Measurements from ENCODE around the gene CNOT6. TPM values are rescaled to one million over a fixed set of nuclear protein-coding genes. Genes with fewer than 3 reads are reported as not detected.
"Not testable (repeated sequence)": the region's sequence is repeated elsewhere in the genome, so short reads cannot be mapped to it uniquely, and the experiment has no call there.

Gene CNOT6
- polyA plus RNA-seq, 4 donors, result 38.7 to 67.8 (median 60.6) TPM

DNA sequence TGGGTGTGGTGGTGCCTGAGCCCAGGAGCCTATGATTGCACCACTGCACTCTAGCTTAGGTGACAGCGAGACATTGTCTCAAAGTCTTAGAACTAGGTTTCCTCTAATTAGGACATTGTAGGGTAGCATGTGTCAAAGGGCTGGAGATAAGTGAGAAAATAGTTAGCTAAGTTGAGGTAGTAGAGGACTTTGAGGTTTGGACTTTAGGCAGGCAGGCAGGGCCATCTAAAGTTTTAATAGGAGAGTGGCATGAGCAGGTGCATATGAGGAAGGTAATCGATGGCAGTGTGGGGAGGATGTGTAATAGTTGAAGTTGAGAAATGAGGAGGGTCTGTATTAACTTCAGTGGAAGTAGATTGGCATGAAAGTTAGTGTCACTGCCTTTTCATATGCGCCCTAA, 21.1 kb downstream of the CNOT6 start:
- DNase-seq (ENCODE audit: low read depth in 4 of 4, low spot score in 3 of 4), result no peak

DNA sequence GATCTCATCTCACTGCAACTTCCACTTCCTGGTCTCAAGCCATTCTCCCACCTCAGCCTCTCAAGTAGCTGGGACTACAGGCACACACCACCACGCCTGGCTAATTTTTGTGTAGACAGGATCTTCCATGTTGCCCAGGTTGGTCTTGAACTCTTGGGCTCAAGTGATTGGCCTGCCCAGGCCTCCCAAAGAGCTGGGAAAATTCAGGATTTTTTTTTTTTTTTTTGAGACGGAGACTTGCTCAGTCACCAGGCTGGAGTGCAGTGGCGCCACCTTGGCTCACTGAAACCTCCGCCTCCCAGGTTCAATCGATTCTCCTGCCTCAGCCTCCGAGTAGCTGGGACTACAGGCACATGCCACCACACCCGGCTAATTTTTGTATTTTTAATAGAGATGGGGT, 21.8 kb downstream of the CNOT6 start:
- not testable (repeated sequence) for DNase-seq (ENCODE audit: low read depth in 4 of 4, low spot score in 3 of 4)

DNA sequence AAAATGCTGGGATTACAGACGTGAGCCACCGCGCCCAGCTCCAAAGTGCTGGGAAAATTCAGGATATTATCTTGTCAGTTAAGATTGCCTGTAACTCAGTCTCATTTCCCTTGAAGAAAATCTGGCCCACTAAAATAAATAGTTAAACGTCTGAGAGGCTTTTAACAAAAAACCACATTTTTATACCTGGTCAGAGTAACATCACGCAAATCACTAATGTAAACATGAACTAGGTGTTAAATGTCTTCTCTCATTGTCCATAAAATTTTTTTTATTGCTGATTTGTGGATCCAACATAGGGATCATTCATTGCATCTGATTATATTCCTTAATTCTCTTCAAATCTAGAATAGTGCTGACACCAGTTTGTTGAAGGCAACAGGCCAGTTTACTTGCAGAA, 22.3 kb downstream of the CNOT6 start:
- no peak for DNase-seq (ENCODE audit: low read depth in 4 of 4, low spot score in 3 of 4)

DNA sequence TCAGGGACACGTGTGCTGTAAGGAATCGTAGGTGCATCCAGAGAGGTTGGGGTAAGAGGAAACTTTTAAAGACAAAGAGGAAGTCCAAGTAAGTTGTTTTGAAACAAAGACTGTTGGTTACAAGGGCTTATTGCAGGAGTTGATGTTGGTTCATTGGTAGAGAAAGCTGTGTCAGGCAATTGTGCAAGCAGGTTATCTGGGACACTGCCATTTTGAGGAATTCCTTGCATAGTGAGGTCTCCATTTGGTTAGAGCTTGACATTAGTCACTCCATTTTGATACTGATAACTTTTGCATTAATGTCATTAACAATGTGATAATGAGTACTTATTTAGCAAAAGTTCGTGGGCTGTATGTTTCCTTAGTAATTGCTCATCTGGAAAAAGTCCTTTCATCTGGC, 24.9 kb downstream of the CNOT6 start:
- no peak for DNase-seq (ENCODE audit: low read depth in 4 of 4, low spot score in 3 of 4)

DNA sequence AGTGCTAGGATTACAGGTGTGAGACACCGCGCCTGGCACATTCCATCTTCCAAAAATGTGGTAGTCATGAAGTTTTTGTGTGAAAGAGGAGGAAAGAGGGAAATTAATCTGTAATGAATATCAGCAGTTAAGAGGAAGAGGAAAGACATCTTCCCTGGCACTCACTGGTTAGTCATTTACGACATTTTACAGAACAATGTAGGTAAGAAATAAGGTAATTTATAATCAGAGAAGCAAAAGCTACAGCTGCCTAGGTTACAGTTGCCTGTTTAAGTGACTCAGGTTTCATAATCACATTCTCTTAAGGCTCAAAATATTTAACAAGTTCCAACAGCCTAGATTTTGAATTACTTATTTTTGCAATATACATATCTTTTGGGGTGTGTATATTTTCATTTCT, 26.9 kb downstream of the CNOT6 start:
- no peak for DNase-seq (ENCODE audit: low read depth in 4 of 4, low spot score in 3 of 4)

DNA sequence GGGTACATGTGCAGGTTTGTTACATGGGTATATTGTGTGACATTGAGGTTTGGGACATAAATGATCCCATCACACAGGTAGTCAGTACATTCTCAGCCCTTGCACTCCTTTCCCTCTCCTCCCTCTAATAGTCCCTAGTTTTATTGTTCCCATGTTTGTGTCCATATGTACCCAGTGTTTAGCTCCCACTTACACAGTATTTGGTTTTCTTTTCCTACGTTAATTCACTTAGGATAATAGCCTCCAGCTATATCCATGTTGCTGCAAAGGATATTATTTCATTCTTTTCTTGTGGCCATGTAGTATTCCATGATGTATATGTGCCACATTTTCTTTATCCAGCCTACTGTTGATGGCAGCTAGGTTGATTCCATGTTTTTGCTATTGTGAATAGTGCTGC, 27.4 kb downstream of the CNOT6 start:
- DNase-seq (ENCODE audit: low read depth in 4 of 4, low spot score in 3 of 4), result no peak

DNA sequence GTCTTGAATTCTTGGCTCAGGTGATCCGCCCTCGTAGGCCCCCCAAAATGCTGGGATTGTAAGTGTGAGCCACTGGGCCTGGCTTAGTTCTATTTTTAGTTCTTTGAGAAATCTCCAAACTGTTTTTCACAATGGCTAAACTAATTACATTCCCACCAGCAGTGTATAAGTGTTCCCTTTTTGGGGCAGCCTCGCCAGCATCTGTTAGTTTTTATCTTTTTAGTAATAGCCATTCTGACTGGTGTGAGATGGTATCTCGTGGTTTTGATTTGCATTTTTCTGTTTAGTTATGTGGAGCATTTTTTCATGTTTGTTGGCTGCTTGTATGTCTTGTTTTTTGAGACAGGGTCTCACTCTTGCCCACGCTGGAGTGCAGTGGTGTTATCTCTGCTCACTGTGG, 28.2 kb downstream of the CNOT6 start:
- no peak for DNase-seq (ENCODE audit: low read depth in 4 of 4, low spot score in 3 of 4)

DNA sequence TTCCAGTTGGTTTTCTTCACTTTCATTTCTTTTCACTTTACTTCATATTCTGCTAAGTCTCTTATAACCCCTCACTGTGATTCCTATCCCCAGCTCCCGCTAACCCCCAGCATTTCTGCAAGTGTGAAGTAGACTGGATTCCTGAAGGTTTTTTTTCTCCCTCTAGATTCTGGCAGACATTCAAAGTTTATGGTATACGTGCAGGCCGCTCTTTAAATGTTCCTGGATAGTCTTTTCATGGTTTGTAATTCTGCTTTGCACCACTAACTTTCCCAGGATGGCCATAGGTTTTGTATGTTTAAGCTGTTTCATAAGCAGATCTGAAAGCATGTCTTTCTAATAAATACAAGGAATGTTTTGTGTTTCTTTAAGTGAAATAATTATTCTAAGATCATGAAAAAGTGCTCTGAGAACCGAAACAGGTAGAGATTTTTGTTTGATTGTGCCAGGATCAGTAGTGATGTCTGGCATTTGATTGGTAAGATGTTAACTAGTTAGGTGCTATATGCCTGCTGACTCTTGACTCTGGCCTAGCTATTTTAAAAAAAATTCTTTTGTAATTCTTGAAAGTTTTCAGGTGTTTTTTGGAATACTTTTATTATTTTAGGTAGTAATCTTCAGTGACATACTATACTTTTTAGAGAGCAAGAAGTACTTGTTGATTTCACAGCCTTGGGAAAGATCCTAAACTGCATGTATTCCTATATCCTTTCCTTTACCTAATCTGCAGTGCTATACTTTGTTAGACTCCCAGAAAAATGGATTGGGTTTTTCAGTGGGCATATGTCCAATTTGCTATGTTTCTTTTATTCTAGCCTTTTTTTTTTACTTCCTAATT, 29.7 kb downstream of the CNOT6 start:
- peak in 3 of 4 donors; percentile 18 to 40 (median 25) for DNase-seq (ENCODE audit: low read depth in 4 of 4, low spot score in 3 of 4)

DNA sequence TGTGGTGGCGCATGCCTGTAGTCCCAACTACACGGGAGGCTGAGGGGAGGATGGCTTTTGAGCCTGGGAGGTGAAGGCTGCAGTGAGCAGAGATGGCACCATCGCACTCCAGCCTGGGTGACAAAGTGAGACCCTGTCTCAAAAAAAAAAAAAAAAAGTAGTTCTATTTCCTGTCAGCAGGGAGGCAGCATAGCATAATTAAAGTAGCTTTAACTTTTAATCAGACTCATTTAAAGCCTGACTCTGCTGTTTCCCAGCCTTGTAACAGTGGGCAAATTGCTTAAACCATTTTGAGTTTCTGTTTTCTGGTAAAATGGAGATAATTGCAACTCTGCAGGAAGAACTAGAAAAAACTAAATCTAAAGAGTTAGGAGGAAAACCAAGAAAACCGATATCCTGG, 31.2 kb downstream of the CNOT6 start:
- no peak for DNase-seq (ENCODE audit: low read depth in 4 of 4, low spot score in 3 of 4)

DNA sequence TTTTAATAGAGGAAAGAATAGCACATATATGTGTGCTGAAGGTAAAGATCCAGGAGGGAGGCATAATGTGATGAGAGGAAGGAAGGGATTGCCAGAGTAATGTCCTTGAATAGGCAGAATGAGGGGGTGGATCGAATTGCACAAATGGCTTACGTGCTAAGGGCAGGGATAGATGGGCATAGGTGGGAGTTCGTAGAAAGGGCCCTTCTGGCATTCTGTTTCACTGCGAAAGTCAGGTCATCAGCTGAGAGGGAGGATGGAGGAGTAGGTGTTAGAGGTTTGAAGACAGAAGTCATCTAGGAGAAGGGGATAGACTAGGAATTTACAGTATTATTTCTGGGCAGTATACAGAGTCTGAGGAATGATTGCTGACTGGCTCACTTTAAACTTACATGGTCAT, 32.1 kb downstream of the CNOT6 start:
- DNase-seq (ENCODE audit: low read depth in 4 of 4, low spot score in 3 of 4), result no peak

DNA sequence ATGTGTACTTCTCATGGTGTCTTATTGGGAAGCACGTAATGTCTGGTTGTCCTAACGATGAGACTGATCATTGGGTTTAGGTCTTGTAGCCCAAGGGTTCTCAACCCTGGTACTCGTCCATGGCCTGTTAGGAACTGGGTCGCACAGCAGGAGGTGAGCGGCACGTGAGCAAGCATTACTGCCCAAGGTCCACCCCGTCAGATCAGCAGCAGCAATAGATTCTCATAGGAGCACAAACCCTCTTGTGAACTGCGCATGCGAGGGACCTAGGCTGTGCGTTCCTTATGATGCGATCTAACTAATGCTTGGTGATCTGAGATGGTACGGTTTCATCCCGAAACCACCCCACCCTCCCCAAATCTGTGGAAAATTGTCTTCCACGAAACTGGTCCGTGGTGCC, 33.5 kb downstream of the CNOT6 start:
- no peak for DNase-seq (ENCODE audit: low read depth in 4 of 4, low spot score in 3 of 4)

DNA sequence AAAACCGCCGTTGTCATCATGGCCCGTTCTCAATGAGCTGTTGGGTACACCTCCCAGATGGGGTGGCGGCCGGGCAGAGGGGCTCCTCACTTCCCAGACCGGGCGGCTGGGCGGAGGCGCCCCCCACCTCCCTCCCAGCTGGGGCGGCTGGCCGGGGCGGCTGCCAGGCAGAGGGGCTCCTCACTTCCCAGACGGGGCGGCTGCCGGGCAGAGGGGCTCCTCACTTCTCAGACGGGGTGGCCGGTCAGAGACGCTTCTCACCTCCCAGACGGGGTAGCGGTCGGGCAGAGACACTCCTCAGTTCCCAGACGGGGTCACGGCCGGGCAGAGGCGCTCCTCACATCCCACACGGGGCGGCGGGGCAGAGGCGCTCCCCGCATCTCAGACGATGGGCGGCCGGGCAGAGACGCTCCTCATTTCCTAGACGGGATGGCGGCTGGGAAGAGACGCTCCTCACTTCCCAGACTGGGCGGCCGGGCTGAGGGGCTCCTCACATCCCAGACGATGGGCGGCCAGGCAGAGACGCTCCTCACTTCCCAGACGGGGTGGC, 36.9 kb downstream of the CNOT6 start:
- DNase-seq (ENCODE audit: low read depth in 4 of 4, low spot score in 3 of 4), result not testable (repeated sequence)

DNA sequence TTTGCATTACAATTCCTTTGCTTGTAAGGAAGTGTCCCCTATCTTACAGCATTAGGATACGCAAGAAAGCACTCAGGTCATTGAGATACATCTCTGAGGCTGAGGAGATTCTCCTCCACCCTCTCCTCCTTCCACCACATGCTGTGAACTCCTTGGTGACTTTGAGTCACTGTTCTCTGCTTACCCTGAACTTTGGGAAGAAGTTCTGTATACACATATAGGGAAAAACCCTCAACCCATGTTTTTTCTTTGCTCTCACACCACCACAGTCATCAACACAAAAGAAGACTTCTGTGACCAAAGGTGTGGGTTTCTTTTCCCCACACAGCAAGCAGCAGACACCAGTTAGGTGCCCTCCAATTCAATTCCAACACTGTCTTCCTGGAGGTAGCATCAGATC, 38.1 kb downstream of the CNOT6 start:
- DNase-seq (ENCODE audit: low read depth in 4 of 4, low spot score in 3 of 4), result no peak

DNA sequence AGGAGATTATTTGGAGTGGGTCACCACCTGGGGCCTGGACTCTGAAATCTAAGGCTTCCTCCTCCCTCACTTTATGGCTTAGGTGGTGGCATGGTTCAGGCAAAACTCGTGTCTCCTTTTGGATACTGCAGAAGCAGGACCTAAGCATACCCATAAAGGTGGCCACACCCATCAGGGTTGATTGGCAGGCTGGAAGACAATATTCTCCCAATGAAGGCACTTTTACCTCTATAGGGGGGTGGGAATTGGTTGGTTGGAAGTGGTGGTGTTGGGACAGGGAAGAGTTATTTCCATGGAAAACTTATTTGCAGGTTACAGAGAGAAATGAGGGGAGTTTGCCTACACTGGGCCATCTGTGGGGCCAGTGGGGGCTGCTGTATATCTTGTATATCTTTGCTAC, 39.7 kb downstream of the CNOT6 start:
- DNase-seq (ENCODE audit: low read depth in 4 of 4, low spot score in 3 of 4), result no peak

DNA sequence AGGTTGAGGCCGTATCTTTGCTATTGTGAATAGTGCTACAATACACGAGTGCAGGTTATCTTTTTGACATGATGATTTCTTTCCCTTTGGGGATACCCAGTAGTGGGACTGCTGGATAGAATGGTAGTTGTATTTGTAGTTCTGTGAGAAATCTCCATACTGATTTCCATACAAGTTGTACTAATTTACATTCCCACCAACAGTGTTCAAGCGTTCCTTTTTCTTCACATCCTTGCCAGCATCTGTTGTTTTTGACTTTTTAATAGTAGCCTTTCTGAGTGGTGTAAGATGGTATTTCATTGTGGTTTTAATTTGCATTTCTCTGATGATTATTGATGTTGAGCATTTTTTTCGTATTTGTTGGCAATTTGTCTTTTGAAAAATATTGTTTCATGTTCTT, 41.4 kb downstream of the CNOT6 start:
- no peak for DNase-seq (ENCODE audit: low read depth in 4 of 4, low spot score in 3 of 4)

DNA sequence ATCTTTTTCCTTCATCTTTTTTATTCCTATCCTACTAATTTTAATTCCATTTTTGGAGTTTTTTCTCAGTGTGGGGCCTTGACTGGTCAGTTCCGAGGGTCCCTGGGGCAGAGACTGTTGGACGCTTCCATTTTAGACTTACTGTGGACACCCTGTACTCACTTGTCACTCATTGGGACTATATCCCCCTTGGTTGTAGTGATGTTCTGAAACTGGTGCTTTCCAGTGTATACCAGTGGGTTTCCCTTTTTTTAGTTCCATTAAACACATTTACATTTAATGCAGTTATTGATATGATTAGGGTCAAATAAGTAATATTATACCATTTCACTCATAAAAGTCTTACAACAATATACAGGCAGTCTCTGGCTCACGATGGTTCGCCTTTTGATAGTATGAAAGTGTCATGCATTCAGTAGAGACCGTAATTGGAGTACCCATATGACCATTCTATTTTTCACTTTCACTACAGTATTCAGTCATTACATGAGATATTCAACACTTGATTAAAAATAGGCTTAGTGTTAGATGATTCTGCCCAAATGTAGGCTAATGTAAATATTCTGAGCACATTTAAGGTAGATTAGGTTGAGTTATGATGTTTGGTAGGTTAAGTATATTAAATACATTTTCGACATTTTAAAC, 46.0 kb downstream of the CNOT6 start:
- DNase-seq (ENCODE audit: low read depth in 4 of 4, low spot score in 3 of 4), result no peak

DNA sequence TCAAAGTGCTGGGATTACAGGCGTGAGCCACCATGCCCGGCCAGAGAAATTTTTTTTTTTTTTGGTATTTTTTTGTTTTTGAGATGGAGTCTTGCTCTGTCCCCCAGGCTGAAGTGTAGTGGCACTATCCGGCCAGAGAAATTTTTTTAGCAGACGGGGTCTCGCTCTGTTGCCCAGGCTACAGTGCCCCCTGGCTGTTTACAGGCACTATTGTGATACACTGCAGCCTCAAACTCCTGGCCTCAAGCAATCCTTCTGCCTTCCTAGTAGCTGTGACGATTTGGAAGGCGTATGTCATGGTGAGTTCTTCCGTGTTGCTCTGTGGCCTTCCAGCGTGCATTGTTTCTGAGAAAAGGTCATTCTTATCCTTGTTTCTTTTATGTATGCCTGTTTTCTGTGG, 47.5 kb downstream of the CNOT6 start:
- DNase-seq (ENCODE audit: low read depth in 4 of 4, low spot score in 3 of 4), result no peak

DNA sequence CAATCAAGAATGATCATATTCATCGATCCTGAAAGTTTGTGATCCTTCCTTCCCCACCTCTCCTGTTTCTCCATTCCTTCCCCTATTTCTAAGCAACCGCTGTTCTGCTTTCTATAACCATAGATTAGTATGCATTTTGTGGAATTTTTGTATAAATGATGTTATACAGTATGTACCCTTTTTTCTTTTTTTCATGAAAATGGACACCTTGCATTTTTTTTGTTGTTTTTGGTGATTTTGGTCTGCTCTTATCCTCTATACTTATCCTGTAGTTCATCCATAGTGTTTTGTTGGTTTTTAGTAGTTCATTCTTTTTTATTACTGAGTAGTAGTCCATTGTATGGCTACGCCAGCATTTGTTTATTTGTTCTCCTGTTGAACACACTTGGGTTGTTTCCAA, 51.1 kb downstream of the CNOT6 start:
- no peak for DNase-seq (ENCODE audit: low read depth in 4 of 4, low spot score in 3 of 4)

DNA sequence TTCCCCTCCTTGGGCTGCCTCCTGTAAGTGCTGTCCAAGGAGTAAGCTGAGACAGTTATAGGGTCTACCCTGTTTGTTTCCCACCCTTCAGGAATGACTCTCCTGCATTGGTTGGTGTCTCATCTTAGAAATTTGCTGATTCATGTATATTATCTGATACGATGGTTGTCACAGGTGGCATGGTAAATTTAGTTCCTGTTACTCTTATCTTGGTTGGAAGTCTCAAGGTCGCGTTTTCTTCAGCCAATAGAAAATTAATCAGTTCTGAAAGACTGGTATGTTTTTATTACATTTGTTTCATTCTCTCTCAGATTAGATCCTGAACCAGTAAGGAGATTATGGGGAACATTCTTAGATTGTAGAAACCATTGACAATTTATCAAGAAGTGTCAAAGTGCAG, 54.4 kb downstream of the CNOT6 start:
- no peak for DNase-seq (ENCODE audit: low read depth in 4 of 4, low spot score in 3 of 4)

DNA sequence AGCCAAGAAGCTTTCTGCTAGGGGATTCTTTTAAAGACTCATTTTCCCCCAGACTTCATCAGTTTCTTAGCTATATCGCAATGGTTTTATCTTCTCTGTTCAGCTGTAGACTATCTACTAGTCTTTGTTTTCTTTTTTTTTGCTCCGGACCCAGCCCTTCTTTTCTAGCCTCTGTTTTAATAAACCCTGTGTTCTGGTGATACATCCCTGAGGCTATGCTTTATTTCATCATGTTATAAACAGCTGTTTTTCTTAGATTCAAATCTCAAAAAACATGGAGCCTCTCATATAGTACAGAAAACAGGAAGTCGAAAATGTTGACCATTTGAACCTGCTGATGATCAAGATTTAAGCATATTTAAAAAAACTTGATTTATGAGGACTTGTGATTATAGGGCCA, 59.4 kb downstream of the CNOT6 start:
- DNase-seq (ENCODE audit: low read depth in 4 of 4, low spot score in 3 of 4), result no peak

DNA sequence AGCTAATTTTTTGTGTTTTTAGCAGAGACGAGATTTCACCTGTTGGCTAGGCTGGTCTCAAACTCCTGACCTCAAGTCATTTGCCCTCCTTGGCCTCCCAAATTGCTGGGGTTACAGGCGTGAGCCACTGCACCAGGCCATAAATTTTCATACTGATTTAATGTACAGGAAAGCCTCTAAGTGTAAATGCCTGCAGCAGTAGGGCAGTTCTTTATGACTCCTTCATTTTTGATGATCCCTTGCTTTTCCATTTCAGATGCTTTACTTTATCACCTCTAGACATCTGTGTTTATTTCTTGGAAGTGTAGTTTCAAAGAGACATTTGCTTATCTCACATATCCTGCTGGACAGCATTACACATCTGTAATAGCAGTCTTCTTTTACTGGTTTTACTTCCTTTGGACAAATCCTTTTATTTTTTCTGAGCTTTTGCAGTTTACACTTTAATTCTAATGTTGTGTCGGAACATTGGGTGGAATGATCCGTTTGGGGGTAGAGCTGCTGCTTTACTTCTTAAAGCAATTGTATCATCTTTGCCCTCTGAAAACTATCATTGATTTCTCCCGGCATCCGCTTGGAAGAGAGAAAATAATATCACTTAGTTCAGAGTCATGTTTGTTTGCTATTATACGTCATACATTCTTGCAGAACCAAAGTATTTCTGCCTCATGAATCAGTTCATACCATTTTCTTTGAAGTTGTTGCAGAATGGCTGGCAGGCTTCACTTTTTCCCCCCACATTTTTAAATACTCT, 61.2 kb downstream of the CNOT6 start:
- no peak for DNase-seq (ENCODE audit: low read depth in 4 of 4, low spot score in 3 of 4)

All from left renal pelvis (tissue), 4 donors.